HT-29 (cell line): ENCODE measurements around the gene RGS11. TPM values are rescaled to one million over a fixed set of nuclear protein-coding genes. Genes with fewer than 3 reads are reported as not detected.

Source experiments
- DNase-seq: peaks from one replicate; pipeline ENCODE4 v3.0.0-alpha.2; 2015; ENCODE audit warnings: low spot score
- total RNA-seq: library from RNA; depleted of rRNA; stranded (reverse); fragments of >200 nt; shearing (Covaris generic); gene quantifications from 2 replicates; pipeline ENCODE4 v1.2.3, GENCODE V29; 2014; rRNA removed

RGS11 gene
- 0.41 and 0.55 TPM in 2 replicates for total RNA-seq

GRCh38 chr16:275786-276232 lies at the start of gene RGS11:
Gene RGS11, minus strand, starts transcription at chr16:275944. Its CDS starts 33 bp downstream, at chr16:275911.
- no peak for DNase-seq

- DNase-seq, result peak; percentile 82
Measured at GRCh38 chr16:324451-325334, 48.9 kb upstream of the RGS11 start.

- no peak for DNase-seq
Measured at GRCh38 chr16:324201-324450, 48.4 kb upstream of the RGS11 start.

- no peak for DNase-seq
Measured at GRCh38 chr16:322476-323143, 46.9 kb upstream of the RGS11 start.

DNA sequence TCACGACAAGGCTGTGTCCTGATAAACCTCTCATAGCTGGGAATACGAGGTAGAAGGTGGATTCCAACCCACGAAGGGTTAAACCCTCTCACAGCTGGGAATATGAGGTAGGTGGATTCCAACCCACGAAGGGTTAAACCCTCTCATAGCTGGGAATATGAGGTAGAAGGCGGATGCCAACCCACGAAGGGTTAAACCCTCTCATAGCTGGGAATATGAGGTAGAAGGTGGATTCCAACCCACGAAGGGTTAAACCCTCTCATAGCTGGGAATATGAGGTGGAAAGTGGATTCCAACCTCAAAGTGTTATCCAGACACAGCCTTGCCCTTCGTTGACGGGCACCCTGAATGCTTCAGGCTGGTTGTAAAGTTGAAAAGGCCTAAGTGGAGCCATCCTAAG lies 45.8 kb upstream of the RGS11 start:
- DNase-seq, result no peak

- no peak for DNase-seq
Measured at GRCh38 chr16:320206-320605, 44.5 kb upstream of the RGS11 start.

DNA sequence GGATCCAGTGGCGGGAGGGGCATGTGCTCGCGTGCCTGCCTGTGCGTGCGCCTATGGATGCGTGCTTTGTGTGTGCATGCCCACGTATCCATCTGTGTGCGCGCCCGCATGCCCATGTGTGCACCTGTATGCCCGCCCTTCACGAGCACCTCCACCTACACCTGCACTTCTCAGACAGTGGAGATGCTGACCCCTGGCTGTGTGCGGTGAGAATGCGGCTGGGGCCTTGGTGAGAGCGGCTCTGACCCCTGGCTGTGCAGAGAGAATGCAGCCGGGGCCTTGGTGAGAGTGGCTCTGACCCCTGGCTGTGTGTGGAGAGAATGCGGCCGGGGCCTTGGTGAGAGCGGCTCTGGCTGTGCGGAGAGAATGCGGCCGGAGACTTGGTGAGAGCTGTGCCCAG lies 42.9 kb upstream of the RGS11 start:
- DNase-seq, result peak; percentile 41

- no peak for DNase-seq
Measured at GRCh38 chr16:317583-317982, 41.8 kb upstream of the RGS11 start.

DNA sequence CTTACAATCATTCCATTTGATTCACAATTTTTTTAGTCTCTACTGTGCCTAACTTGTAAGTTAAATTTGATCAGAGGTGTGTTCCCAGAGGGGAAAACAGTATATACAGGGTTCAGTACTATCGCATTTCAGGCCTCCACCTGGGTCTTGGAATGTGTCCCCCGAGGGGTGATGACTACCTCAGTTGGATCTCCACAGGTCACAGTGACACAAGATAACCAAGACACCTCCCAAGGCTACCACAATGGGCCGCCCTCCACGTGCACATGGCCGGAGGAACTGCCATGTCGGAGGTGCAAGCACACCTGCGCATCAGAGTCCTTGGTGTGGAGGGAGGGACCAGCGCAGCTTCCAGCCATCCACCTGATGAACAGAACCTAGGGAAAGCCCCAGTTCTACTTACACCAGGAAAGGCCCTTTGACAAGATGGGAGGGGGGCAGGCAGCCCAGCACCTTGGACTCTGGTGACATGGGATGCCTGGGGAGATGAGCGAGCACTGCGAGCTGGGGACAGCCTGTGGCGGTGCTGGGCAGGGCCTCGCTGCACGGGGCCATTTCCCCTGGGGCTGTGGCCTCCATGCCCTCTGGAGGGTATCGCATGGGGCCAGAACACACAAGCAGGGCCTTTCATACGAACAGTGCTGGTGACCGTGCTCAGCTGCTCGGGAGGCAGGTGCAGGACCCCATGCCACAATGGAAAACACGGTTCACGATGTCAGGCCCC lies 41.2 kb upstream of the RGS11 start:
- no peak for DNase-seq

- no peak for DNase-seq
Measured at GRCh38 chr16:314795-315299, 39.1 kb upstream of the RGS11 start.

GRCh38 chr16:314351-314750 lies 38.6 kb upstream of the RGS11 start:
- no peak for DNase-seq

DNA sequence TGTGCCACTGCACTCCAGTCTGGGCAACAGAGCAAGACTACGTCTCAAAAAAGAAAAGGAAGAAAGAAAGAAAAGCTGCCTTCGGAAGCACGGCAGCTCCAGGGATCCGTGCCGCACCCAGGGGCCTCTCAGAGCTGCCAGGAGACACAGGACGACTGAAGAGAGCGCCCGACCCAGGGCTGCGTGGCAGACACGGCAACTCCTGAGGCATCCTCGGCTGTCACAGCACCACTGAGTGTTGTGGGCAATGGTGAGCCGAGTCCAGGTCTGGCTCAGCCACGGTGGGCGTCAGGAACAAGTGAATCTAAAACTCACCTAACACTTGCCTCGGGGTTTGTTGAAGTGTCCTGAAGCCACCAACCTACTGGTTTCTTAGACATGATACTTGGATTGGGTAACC lies 36.0 kb upstream of the RGS11 start:
- DNase-seq, result no peak

GRCh38 chr16:309476-309875 lies 33.7 kb upstream of the RGS11 start:
- DNase-seq, result no peak

DNA sequence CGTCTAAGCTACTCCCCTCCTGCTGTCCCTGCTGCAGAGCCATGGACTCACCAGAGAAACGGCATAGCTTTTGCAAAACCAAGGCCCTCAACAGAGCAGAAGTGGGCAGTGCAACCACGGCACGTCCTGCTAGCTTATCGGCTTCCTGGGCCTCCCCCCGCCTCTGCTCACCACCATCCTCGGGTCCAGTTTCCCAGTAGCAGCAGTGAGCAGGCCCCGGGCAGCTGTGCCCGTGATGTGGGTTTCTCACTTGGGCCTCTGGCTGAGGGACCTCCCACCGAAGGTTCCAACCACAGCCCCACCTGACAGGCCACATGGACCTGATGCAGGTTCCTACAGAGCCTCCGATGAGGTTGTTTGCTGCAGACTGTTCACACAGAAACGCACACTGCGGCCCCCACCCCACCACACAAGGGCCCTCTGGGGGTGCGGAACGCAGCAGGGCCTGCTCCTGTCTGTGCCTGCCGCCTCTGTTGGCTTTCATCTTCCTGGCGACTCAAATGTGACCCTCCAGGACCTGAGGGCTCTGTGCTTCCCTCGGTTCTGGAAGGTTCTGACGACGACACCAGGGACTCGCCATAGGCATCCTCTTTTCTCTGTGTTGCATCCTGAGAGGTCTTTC lies 32.1 kb upstream of the RGS11 start:
- DNase-seq, result no peak

GRCh38 chr16:306911-307370 lies 31.2 kb upstream of the RGS11 start:
- no peak for DNase-seq

GRCh38 chr16:305916-306626 lies 30.3 kb upstream of the RGS11 start:
- DNase-seq, result no peak

- peak; percentile 48 for DNase-seq
Measured at GRCh38 chr16:303760-304505, 28.2 kb upstream of the RGS11 start.

DNA sequence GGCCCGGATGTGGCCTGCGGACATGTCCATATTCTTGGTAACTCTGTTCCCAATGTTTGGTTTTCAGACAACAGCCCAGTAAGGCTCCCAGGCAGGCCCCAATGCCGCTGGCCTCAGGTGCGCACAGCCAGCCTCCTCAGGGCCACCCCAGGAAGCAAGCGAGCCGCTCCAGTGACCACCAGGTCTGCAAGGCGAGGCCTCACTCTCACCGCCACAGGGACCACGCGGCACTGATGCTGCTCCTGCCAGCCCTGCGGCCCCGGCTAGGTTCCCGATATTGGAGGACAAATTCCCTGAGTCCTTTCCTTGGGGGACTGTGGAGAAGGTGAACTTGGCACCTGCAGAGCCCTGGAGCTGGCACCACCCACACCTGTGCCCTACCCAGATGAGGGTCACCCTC lies 26.2 kb upstream of the RGS11 start:
- DNase-seq, result no peak

DNA sequence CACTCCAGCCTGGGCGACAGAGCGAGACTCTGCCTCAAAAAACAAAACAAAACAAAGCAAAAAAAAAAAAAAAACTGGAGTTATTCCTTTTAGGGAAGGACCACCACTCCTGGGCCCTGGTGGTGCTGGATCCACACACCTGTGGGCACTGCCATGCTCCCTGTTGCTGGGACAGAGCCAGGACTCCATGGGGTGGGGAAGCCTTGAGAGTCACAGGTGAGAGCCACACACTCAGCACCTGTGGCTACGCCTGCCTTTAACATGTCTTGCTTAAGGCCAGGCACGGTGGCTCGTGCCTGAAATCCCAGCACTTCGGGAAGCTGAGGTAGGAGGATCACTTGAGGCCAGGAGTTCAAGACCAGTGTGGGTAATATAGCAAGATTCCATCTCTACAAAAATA lies 25.5 kb upstream of the RGS11 start:
- DNase-seq, result no peak

GRCh38 chr16:297832-298231 lies 22.1 kb upstream of the RGS11 start:
- no peak for DNase-seq
